SK-MEL-5 (cell line): Measurements from ENCODE around the gene NFATC2IP. TPM values are rescaled to one million over a fixed set of nuclear protein-coding genes. Genes with fewer than 3 reads are reported as not detected.
"Not testable (repeated sequence)": the region's sequence is repeated elsewhere in the genome, so short reads cannot be mapped to it uniquely, and the experiment has no call there.

ENCODE experiments used
- DNase-seq: peaks from one replicate; pipeline ENCODE4 v3.0.0-alpha.2; 2016; ENCODE audit warnings: low read depth, low spot score
- in situ Hi-C: cut with HindIII; loops from 2 replicates; pipeline ENCODE4 v1.10.0; 2016; ENCODE audit warnings: low sequenced_read_pairs, high pct_unique_total_duplicates, low pct_unique_long_range_greater_than_20kb
- total RNA-seq: library from RNA; depleted of rRNA; stranded (reverse); fragments of >200 nt; shearing (Covaris generic); gene quantifications from 2 replicates; pipeline ENCODE4 v1.2.3, GENCODE V29; 2014

Gene NFATC2IP
- total RNA-seq, 1 experiment from 2014 or later: 11.5 TPM

DNA sequence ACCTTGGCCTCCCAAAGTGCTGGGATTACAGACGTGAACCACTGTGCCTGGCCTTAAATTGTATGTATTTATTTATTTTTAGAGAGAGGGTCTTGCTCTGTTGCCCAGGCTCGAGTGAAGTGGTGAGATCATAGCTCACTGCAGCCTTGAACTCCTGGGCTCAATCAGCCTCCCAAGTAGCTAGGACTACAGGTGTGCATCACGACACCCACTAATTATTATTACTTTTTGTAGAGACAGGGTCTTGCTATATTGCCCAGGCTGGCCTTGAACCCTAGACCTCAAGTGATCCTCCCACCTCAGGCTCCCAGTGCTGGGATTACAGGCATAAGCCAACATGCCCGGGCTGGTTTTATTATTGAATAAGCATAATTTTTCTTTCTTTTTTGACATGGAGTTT, 4.1 kb upstream of the NFATC2IP start:
- in situ Hi-C loops: no loop called here
- DNase-seq: no peak

DNA sequence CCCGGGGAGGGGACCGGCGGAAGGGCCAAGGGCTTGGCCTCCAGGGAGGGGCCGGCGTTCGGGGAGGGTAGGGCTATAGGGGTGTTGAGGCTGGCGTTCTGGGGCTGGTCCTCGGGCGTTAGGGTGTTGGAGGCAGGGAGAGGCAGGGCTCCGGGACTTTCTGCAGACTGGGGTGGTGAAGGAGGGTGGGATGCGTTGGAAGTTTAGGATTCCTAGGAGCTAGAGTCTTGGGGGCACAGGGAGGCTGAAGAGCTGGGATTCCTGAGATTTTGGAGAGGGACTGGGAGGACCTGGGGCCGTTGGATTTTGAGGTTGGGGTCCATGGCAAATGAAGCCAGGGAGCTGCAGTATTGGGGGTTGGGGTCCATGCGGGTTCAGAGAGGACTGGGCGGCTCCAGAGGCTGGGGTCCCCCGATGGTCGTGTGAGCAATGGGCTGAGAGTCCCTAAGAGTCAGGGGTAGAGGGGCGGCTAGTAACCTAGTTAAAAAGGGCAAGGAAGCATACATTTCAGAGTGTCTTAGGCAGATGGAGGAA, 740 bp downstream of the NFATC2IP start:
- in situ Hi-C loops: no loop called here
- DNase-seq: no peak

DNA sequence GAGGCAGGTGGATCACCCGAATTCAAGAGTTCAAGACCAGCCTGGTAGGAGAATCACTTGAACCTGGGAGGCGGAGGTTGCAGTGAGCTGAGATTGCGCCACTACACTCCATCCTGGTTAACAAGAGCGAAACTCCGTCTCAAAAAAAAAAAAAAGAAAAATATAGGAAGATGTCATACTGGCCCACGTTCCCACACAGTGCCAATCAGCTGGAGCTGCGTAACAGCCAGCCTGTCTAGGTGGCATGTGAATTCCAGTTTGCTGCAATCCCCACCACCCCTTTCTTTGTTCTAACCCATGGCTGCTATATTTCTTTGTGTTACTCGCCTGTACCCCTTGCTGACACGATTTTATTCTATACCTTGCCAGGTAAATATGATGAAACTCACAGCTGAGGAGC, 7.5 kb downstream of the NFATC2IP start:
- DNase-seq: no peak
- in situ Hi-C loops: no loop called here

DNA sequence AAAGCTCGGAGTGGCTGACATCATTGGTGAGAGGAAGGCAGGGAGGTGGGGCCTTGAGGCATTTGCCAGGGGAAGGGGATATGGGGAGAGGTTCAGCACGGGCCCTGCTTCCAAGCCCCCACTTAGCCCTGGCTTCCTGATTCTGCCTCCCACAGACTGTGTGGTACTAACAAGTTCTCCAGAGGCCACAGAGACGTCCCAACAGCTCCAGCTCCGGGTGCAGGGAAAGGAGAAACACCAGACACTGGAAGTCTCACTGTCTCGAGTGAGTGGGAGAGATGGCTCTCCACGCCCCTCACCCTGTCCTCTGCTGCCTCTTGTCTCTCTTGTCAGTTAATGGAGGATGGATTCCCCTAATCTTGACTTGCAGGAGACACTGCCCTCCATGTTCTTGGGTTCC, 8.1 kb downstream of the NFATC2IP start:
- in situ Hi-C loops: no loop called here

DNA sequence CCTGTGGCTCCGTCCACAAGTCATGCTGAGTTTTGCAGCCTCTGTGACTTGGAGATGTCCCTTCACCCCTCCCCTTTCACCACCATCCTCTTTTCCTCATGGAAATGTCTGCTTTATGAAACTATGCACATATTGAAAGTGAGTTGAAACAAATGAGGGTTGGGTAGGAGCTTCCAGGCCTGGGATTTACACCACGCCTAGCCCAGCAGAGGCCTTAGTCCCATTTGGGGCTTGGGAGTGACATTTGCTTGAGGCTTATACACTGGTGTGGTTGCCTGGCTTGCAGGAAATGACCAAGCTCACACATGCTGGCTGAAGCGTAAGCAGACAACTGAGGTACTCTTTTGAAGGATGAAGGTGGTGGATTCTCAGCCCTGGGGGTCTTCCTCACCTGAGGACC, 13.3 kb downstream of the NFATC2IP start:
- in situ Hi-C loops: no loop called here

More for the DNA sequence above, 8.1 kb downstream of the NFATC2IP start:
- no peak for DNase-seq

DNA sequence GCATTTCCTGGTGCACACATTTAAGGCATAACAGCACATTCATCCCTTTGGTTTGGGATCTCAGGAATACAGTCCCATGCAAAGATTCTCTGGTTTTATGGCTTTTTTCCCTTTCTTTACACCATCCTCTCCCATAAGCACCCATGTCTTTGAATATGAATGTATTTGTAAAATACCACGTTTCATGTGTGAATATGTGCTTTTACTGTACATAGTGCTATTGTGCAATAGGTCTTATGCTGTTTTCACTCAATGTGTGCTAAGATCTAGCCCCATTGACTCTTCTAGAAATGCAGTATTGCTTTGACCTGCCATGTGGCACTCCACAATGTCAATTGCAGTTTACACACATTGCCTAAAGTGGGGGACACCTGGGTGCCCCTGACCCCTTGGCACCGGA, 13.8 kb downstream of the NFATC2IP start:
- in situ Hi-C loops: no loop called here
- DNase-seq: no peak

More for the DNA sequence above, 13.3 kb downstream of the NFATC2IP start:
- no peak for DNase-seq

DNA sequence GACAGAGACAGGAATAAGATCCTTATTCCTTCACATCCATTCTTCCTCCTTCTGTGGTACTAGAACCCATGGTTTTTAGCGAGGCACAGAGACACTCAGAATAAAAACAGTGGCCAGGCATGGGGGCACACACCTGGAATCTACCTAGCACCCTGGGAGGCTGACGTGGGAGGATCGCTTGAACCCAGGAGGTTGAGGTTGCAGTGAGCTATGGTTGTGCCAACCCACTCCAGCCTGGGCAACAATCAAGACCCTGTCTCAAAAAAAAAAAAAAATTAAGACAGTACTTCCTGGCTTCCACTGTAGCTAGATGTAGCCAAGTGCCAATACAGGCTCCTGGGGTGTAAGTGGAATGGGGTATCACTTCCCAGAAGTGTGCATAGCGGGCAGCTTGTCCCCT, 16.4 kb downstream of the NFATC2IP start:
- in situ Hi-C loops: no loop called here
- DNase-seq: no peak

DNA sequence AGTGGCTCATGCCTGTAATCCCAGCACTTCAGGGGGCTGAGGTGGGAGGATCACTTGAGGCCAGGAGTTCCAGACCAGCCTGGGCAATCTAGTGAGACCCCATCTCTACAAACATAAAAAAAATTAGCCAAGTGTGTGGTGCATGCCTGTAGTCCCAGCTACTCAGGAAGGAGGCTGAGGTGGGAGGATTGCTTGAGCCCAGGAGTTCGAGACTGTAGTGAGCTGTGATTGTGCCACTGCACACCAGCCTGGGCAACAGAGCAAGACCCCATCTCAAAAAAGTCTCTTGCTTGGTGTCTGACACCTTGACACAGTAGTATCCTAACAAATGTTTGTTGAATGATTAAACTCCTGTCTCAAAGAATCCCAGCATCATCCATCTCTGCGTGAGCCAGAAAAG, 19.0 kb downstream of the NFATC2IP start:
- in situ Hi-C loops, DNase-seq: not testable (repeated sequence)

DNA sequence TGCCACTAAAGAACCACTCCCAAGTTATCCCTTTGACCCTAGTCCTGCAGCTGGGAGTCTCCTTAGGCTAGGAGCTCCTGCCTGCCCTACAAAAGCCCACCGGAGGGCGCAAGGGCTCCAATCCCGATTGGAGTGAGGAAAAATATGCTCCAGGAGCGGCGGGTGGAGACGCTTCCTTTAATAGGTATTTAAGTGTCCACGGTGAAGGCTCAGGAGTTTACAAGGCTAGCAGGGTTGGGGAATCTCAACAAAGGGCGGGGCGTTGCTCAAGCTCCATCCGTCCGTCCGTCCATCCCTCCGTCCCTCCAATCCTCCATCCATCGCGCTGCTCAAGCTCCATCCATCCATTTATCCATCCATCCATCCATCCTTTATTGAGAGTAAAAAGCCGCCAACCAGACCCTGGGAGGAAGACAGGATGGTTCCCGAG, 23.3 kb downstream of the NFATC2IP start:
- in situ Hi-C loops: no loop called here
- DNase-seq: peak; percentile 73

DNA sequence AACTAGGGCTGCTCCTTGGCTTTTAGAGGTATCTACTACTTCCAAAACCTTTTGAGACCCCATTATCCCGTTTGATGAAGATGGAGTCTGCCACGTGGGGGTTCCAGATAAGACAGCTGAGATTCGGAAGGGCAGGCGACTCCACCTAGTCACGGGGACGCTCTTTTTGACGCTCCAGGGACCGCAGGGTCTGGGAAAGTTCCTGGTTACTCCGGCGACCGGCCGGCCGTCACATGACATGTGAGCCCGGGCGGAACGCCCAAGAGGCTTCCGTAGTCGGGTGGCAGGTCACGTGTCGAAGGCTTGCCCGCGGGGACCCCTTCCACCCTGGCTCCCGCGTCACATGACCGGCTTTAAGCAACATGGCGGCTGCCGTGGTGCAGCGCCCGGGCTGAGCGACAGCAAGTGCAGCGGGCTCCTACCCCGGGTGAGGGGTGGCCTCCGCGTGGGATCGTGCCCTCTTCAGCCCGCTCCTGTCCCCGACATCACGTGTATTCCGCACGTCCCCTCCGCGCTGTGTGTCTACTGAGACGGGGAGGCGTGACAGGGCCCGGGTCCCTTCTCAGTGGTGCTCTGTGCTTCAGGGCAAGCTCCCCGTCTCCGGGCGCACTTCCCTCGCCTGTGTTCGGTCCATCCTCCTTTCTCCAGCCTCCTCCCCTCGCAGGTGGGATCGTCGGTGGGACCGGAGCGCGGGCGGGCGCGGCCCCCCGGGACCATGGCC, 23.9 kb downstream of the NFATC2IP start, which contains the start of gene SPNS1:
TSS of gene SPNS1 (plus strand) at position 342 of the 721 bp plus-strand sequence. CDS start at position 716, 374 bp downstream.
- in situ Hi-C loops: no loop called here
- peak; percentile 93 for DNase-seq

DNA sequence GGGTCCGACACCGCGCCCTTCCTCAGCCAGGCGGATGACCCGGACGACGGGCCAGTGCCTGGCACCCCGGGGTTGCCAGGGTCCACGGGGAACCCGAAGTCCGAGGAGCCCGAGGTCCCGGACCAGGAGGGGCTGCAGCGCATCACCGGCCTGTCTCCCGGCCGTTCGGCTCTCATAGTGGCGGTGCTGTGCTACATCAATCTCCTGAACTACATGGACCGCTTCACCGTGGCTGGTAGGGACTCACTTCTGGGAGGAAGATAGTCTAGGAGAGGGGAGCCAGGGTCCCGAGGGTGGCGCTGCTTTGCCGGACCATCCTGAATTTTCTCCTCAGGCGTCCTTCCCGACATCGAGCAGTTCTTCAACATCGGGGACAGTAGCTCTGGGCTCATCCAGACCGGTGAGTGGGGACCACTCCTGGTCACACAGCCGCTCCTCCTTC, 24.4 kb downstream of the NFATC2IP start:
- in situ Hi-C loops: no loop called here
- DNase-seq: no peak

DNA sequence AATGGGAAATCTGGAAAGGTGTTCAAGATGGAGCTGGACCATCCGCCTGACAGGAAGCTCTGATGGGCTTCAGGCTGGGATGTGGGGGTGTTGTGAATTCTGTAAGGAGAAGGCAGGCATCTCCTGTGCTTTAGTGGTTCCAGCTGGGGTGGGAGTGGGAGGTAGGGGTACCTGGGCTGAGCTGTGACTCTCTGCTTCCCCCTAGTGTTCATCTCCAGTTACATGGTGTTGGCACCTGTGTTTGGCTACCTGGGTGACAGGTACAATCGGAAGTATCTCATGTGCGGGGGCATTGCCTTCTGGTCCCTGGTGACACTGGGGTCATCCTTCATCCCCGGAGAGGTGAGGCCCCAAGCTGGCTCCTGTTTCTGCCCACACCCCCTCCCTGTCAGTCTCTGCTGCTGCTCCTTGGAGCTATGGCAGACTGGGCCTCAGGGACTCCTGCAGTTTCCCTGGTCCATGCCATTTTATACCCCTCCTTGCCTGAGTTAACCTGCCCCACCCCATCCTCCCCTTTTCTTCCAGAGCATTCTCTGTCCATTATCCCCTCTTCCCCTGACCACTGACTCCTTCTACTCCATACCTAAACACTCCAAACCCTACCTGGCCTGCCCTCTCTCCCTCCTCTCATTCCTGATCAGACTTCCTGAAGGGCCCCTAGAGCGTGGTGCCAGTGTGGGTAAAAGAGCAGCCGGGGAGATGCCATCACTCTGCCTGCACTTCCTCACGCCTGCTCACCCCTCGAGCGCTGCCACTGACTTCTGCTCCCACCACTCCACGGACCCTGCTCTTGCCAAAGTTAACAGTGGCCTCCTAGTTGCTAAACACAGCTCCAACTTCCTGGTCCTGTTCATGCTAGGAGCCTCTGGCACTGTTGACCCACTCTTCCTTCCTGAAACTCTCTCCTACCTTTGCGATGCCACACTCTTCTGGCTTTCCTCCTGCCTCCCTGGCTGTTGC, 27.2 kb downstream of the NFATC2IP start:
- in situ Hi-C loops: no loop called here
- no peak for DNase-seq

DNA sequence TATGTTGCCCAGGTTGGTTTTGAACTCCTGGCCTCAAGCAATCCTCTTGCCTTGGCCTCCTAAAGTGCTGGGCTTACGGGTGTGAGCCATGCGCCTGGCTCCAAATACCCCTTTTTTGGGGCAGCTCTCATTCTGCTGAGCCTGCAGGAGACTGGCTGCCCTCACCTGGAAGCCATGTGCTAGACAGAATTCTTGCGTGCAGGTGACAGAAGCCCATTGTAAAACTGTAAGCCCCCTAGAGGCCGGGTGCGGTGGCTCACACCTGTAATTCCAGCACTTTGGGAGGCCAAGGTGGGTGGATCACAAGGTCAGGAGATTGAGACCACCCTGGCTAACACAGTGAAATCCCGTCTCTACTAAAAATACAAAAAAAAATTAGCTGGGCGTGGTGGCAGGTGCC, 29.6 kb downstream of the NFATC2IP start:
- not testable (repeated sequence) for DNase-seq

DNA sequence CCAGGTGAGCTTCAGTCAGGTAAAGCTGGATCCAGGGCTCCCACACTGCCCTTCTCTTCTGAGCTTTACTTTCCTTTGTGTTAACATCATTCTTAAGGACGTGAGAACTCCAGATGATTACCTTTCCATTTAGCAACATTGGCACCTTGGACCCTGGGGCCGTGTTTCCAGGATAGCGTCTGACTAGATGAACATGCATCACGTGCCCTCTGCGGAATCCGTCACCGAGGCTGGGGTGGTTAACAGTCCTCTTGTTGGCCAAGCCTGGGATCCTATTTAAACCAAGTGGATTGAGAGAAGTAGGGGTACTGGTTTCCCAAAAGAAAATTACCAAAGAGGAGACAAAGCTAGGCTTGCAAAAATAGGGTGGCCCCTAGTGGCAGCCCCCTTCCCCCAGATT, 30.2 kb downstream of the NFATC2IP start:
- in situ Hi-C loops: no loop called here

More for the DNA sequence above, 29.6 kb downstream of the NFATC2IP start:
- in situ Hi-C loops: not testable (repeated sequence)

DNA sequence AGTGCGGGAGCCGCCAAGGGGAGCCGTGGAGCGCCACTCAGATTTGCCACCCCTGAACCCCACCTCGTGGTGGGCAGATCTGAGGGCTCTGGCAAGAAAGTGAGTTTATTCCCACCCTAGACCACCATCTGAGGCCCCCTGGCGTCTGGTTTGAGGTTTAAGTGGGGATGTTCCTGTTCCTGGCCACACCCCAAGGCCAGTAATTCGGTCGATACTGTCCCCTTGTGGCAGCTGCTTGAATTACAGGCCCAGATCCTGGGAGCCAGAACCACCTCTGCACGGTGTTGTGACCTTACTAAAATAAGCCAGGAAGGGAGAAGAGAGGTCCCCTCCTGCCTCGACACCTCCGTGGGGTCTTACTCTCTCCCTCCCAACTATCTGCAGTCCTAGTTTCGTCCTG, 30.8 kb downstream of the NFATC2IP start:
- DNase-seq: peak; percentile 47
- in situ Hi-C loops: no loop called here

More for the DNA sequence above, 30.2 kb downstream of the NFATC2IP start:
- no peak for DNase-seq

DNA sequence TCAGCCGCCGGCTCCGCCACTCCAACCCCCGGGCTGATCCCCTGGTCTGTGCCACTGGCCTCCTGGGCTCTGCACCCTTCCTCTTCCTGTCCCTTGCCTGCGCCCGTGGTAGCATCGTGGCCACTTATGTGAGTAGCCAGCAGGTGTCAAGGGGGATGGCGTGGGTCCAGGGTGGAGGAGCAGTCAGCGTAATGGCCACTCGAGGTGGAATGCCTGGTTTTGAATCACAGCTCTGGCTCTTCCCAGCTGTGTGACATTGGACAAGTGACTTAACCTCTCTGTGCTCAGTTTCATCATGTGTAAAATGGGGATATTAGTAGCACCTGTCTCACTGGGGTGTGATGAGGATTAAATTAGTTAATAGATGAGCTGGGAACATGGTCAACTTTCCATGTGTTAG, 31.7 kb downstream of the NFATC2IP start:
- in situ Hi-C loops: no loop called here
- DNase-seq: no peak

DNA sequence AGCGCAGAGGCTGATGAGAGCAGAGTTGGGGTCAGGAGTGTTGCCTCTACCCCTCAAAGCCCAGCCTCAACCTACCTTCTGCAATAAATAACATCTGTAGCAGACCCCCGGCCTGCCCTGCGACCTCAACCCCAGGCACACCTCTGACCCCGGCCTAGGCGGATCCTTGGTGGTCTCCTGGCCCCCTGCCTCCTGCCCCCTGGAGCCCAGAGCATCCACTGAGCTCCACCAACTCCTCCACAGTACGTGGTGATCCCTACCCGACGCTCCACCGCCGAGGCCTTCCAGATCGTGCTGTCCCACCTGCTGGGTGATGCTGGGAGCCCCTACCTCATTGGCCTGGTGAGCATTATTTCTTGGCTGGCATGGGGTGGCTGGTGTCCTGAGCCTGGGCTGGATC, 32.2 kb downstream of the NFATC2IP start:
- DNase-seq: no peak
- in situ Hi-C loops: no loop called here

DNA sequence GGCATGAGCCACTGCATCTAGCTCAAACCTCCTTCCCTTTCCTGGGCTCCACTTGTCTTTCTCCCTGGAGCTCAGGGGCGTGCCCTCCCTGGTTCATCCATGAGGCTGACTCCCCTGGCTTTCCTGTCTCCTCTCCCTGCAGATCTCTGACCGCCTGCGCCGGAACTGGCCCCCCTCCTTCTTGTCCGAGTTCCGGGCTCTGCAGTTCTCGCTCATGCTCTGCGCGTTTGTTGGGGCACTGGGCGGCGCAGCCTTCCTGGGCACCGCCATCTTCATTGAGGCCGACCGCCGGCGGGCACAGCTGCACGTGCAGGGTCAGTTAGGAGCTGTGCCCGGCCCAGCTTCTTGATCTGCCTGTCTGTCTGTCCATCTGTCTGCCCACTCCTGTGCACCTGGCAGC, 32.9 kb downstream of the NFATC2IP start:
- DNase-seq: no peak
- in situ Hi-C loops: no loop called here
